Large intestine (tissue), 3 donors: ENCODE data around the gene MACROH2A1. TPM values are rescaled to one million over a fixed set of nuclear protein-coding genes. Genes with fewer than 3 reads are reported as not detected.

Experiments
- DNase-seq, 2 donors: peaks; one replicate each; pipeline versions ENCODE4 v3.0.0 to v3.0.0-alpha.2; 2013
- H3K27ac ChIP-seq: one replicate; pipeline ENCODE4 v1.5.1; 2013; ENCODE audit warnings: low read length
- H3K27me3 ChIP-seq: 2 replicates; pipeline ENCODE4 v1.6.1; 2013; ENCODE audit warnings: low read length; ENCODE audit not compliant: control insufficient read depth, insufficient read depth
- H3K36me3 ChIP-seq: 2 replicates; pipeline ENCODE4 v1.6.1; 2013; ENCODE audit warnings: low read length; ENCODE audit not compliant: control insufficient read depth, insufficient read depth
- H3K4me1 ChIP-seq: one replicate; pipeline ENCODE4 v1.6.1; 2013; ENCODE audit warnings: low read length; ENCODE audit not compliant: control insufficient read depth, insufficient read depth
- H3K4me3 ChIP-seq: one replicate; pipeline ENCODE4 v1.5.1; 2013; ENCODE audit warnings: low read length
- H3K9me3 ChIP-seq: one replicate; pipeline ENCODE4 v1.6.1; 2013; ENCODE audit warnings: mild to moderate bottlenecking, low read depth, low read length, moderate library complexity; ENCODE audit not compliant: control insufficient read depth
- WGBS: methylation state at CpG from one replicate; pipeline ENCODE4 v1.1.5; 2013; ENCODE audit warnings: low lambda C conversion rate; ENCODE audit not compliant: insufficient coverage; 5-methylcytosine and 5-hydroxymethylcytosine counted together
- polyA plus RNA-seq: library from polyadenylated mRNA; unstranded; fragments of 120-200 nt; gene quantifications from one replicate; pipeline ENCODE4 v1.2.1, GENCODE V29; 2013

The MACROH2A1 gene
- polyA plus RNA-seq, 1 donor = 312 TPM

DNA sequence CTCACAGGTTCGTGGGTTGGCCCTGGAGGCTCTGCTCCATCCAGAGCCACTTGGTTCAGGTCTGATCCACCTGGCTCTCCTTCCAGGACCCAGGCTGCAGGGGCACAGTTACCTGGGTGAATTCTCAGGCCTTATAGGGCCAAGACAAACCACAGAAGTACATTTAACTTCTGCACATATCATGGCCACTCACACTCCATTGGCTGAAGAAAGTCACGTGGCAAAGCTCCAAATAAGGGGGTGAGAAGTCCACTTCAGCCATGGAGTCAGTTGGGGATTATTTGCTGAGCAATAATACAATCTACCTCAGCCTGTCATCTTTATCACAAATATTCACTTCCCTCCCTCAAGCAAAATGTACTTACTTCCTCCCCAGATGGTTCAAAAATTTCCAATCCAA is 83.6 kb downstream of the MACROH2A1 start:
- Histone ChIP-seq H3K27ac (no peak overlapping the region), H3K4me1 (no peaks in the 10 kb centered on the region), H3K9me3 (no peaks in the 10 kb centered on the region), H3K36me3 (no peaks in the 10 kb centered on the region), H3K27me3 (no peaks in the 10 kb centered on the region), H3K4me3 (no peak overlapping the region)
- no peak for DNase-seq
- WGBS = no CpG with 5 or more reads among the region's 2 CpGs

DNA sequence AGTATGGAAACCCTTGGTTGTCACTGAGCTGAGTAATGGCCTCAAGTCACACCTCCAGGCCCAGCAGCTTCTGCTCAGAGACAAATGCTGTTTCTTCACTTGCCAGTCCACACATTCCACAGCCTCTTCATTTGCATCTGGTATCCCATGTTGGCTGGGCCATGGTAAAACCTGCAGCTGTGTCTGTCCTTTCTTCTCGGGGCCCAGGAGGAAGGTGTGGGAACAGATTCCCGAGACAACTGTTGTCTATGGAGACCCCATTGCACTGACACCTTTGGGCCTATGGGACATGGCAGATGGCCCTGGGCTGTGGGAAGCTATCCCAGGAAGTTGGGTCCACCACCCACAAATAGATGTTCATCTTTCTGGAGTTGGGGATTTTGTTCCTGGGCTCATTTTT is 85.1 kb downstream of the MACROH2A1 start:
- H3K36me3 ChIP-seq = no peaks in the 10 kb centered on the region
- H3K27me3 ChIP-seq = no peaks in the 10 kb centered on the region
- no peaks in the 10 kb centered on the region for H3K9me3 ChIP-seq
- no CpG with 5 or more reads among the region's 2 CpGs for WGBS
- H3K4me1 ChIP-seq = peaks cover 11% of the 10 kb centered on the region
- no peak overlapping the region for H3K27ac ChIP-seq
- DNase-seq = no peak
- no peak overlapping the region for H3K4me3 ChIP-seq

DNA sequence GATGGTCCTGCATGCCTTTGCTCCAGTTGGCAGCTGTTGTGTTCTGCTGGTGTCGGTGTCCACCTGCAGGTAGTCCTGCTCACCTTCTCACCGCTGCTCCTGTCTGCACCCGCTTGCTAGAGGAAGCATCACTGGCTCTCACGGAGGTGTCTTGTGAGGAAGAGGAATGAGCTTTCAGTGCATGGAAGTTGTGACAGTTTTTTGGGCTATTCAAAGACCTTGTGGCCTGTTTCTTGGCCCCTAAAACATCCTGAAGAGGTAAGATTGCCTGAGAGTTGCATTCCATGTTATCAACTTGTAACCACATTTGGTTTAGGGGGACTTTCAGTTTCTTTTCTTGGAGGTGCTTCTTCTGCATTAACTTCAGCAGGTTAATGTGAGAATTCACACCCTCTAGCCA is 85.6 kb downstream of the MACROH2A1 start:
- H3K27ac ChIP-seq = no peak overlapping the region

DNA sequence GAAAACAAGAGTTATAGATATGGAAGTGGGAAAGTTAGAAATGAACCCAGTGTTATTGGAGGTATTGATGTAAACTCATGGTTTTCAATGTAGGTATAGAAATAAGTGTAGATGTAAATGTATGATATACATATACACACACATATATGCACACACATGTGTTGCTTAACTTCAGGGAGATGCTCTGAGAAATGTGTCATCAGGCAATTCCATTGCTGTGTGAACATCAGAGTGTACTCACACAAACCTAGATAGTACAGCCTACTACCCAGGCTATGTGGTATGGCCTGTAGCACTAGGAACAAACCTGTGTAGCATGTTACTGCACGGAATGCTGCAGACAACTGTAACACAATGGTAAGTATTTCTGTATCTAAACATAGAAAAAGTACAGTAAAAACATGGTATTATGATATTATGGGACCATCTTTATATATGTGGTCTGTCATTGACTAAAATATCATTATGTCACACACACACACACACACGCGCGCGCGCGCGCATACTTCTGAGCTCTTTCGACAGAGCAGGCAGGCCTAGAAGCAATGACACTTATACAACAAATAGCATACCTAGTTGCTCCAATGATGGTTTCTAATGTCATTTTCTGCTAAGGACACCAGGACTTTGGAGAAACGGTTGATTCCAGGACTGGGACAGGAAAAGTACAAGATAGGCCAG is 86.6 kb downstream of the MACROH2A1 start:
- no peaks in the 10 kb centered on the region for H3K27me3 ChIP-seq
- no peak overlapping the region for H3K27ac ChIP-seq
- H3K36me3 ChIP-seq = no peaks in the 10 kb centered on the region
- WGBS = 100% methylated on average over 1 of the region's 10 CpGs
- peaks cover 20% of the 10 kb centered on the region for H3K4me1 ChIP-seq
- H3K9me3 ChIP-seq = no peaks in the 10 kb centered on the region
- no peak for DNase-seq
- no peak overlapping the region for H3K4me3 ChIP-seq

More for the DNA sequence above, 85.6 kb downstream of the MACROH2A1 start:
- Histone ChIP-seq H3K4me3 (no peak overlapping the region), H3K36me3 (no peaks in the 10 kb centered on the region), H3K9me3 (no peaks in the 10 kb centered on the region), H3K4me1 (peaks cover 15% of the 10 kb centered on the region), H3K27me3 (no peaks in the 10 kb centered on the region)
- no CpG with 5 or more reads among the region's 4 CpGs for WGBS
- no peak for DNase-seq

DNA sequence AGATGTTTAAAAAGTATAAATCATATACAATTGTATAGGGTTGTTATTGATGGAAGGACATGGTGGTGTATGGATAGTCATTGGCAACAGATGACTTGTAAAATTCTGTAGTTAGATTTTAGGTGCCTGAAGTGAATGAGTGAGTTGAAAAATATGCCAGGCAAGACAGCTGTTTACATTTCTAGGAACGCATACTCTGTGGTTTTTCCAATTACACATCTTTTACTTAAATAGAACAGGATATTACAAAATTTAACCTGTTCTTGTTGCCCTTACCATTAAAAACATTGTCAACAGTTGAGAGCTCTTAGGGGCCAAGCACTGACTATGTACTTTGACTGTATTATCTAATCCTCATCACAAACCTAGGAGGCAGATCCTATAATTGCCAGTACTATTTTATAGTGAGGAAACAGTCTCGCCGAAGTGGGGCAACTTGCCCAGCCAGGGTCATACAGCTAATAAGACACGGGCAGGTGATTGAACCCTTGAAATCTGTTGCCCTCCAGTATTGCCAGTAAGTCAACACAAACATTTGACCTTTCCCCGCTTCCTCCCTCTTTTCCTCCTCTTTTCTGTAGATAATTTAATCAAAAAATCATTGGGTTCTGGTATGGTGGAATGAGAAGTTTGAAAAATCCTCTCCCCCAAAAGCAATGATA is 88.6 kb downstream of the MACROH2A1 start:
- Histone ChIP-seq H3K9me3 (no peaks in the 10 kb centered on the region), H3K36me3 (no peaks in the 10 kb centered on the region), H3K27me3 (no peaks in the 10 kb centered on the region), H3K27ac (no peak overlapping the region), H3K4me3 (no peak overlapping the region), H3K4me1 (peaks cover 27% of the 10 kb centered on the region)
- peak in 1 of 2 donors; percentile 30 for DNase-seq
- WGBS = no CpG with 5 or more reads among the region's 5 CpGs

GRCh38 chr5:135309391-135310327 is 89.4 kb downstream of the MACROH2A1 start:
- Histone ChIP-seq H3K27ac (peak overlapping the region; percentile 49), H3K4me3 (no peak overlapping the region), H3K36me3 (no peaks in the 10 kb centered on the region), H3K27me3 (no peaks in the 10 kb centered on the region), H3K9me3 (no peaks in the 10 kb centered on the region), H3K4me1 (peaks cover 33% of the 10 kb centered on the region)
- DNase-seq = no peak
- no CpG with 5 or more reads among the region's 7 CpGs for WGBS

DNA sequence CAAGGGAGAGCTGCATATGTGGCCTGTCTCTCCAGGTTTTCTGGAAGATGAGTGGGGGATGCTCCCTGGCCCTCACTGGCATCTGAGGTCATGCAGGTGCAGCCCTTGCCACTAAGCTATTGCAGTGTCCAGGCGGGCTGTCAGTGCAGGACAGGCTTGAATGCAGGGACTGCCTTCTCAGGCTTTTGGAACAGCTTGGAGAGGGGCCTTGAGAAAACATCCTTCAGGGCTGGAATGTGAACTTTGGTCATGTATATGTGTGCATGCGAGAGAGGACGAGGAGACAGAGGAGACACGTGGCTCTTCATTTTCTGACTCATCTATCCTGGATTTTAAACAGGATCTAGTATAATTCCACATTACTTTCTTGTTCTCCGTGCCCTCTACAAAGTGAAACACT is 90.3 kb downstream of the MACROH2A1 start:
- 50% methylated on average over 1 of the region's 5 CpGs for WGBS
- Histone ChIP-seq H3K36me3 (no peaks in the 10 kb centered on the region), H3K27ac (peak overlapping the region; percentile 49), H3K27me3 (no peaks in the 10 kb centered on the region), H3K4me3 (no peak overlapping the region), H3K4me1 (peaks cover 41% of the 10 kb centered on the region), H3K9me3 (no peaks in the 10 kb centered on the region)
- peak; percentile 50 to 70 for DNase-seq

GRCh38 chr5:135308245-135308644 is 90.8 kb downstream of the MACROH2A1 start:
- no CpG with 5 or more reads among the region's 7 CpGs for WGBS
- H3K27ac ChIP-seq = peak overlapping the region; percentile 18

DNA sequence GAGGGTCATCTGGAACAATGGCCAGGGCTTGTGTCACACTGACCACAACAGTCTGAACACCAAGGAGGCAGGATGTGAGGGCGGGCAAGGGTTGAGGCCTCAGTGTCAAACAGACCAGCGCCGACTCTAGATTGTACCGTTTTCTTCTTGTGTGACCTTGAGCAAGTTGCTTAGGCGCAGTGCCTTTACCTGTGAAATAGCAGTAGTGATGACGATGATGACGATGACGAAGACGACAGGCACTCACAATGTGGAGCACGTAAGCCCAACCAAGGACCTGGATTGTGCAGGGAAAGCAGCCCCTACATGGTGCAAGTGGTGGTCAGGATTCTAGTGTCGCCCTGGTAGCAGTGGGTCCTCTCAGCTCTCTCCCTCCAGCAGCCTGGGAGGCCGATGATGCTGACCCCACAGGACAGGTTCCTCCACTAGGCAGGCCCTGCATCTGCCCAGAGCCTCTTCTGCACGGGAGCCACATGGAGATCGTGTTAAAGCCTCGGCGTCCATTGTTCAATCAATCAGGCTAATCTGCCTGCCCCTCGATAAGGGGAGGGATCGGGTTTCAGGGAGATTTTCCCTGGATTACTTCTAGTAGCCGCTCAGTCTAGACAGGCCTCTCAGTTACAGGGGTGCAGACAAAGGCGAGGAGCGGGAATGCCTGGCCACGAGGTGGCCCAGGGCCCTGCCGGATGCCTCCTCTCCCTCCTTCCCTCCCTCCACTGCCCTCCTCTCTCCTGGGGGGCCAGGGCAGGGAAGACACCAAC is 91.7 kb downstream of the MACROH2A1 start:
- Histone ChIP-seq H3K27ac (no peak overlapping the region), H3K9me3 (no peaks in the 10 kb centered on the region), H3K27me3 (no peaks in the 10 kb centered on the region), H3K4me1 (peaks cover 41% of the 10 kb centered on the region), H3K36me3 (no peaks in the 10 kb centered on the region), H3K4me3 (no peak overlapping the region)
- DNase-seq = no peak
- no CpG with 5 or more reads among the region's 23 CpGs for WGBS

More at GRCh38 chr5:135308245-135308644, 90.8 kb downstream of the MACROH2A1 start:
- Histone ChIP-seq H3K4me1 (peaks cover 41% of the 10 kb centered on the region), H3K27me3 (no peaks in the 10 kb centered on the region), H3K9me3 (no peaks in the 10 kb centered on the region), H3K36me3 (no peaks in the 10 kb centered on the region), H3K4me3 (no peak overlapping the region)
- DNase-seq = no peak

DNA sequence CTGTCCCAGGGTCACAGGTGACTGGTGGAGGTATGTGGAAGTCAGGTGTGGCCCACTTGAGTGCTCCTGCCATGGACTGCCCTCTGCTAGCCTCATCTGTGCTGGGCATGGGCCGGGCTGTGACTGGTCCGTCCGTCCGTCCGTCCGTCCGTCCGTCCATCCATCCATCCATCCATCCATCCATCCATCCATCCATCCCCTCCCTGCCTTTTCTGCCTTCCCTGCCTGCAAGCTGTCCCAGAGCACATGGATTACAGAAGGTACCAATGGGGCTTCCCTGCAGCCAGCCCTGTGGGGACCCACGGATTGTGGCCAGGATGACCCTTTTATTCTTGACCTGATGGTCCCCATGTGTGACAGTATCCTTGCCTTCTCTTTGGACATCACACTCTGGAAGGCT is 92.5 kb downstream of the MACROH2A1 start:
- no CpG with 5 or more reads among the region's 9 CpGs for WGBS

More for the DNA sequence above, 92.5 kb downstream of the MACROH2A1 start:
- Histone ChIP-seq H3K27me3 (no peaks in the 10 kb centered on the region), H3K4me1 (peaks cover 41% of the 10 kb centered on the region), H3K36me3 (no peaks in the 10 kb centered on the region), H3K27ac (no peak overlapping the region), H3K4me3 (no peak overlapping the region), H3K9me3 (no peaks in the 10 kb centered on the region)
- DNase-seq = no peak
